Measurements from ENCODE around the gene TBATA. TPM values are rescaled to one million over a fixed set of nuclear protein-coding genes. Genes with fewer than 3 reads are reported as not detected.
A peak's percentile ranks its signal among the peaks of the same experiment; 100 is the strongest.

The TBATA gene
- total RNA-seq, 1 donor from 2014 or later: not detected

DNA sequence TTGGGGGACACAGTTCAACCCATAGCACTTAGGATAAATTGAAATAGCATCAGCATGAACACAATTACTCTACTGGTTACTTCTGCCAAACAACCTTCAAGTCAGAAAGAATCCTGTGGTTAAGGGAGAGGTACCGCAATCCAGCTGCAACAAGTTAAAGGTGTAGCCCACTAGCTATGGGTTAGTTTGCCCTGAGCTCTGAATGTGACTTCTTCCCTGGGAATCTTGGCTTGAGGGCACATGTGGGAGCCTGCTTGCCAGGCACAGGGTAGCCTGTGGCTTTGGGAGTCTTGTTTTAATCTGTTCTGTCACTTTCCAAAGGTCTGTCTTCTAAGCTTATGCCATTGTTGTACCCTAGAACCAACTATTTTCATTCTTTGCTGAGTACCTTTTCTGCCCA lies 21.7 kb upstream of the TBATA start:
- Mint-ChIP-seq H3K27ac (no peak overlapping the region), H3K4me1 (ENCODE audit: unreplicated experiment) (no peaks in the 10 kb centered on the region), H3K27me3 (peaks cover 7% of the 10 kb centered on the region), H3K4me3 (no peak overlapping the region), H3K36me3 (no peaks in the 10 kb centered on the region), H3K9me3 (no peaks in the 10 kb centered on the region)
- TF ChIP-seq, protein P1, sequence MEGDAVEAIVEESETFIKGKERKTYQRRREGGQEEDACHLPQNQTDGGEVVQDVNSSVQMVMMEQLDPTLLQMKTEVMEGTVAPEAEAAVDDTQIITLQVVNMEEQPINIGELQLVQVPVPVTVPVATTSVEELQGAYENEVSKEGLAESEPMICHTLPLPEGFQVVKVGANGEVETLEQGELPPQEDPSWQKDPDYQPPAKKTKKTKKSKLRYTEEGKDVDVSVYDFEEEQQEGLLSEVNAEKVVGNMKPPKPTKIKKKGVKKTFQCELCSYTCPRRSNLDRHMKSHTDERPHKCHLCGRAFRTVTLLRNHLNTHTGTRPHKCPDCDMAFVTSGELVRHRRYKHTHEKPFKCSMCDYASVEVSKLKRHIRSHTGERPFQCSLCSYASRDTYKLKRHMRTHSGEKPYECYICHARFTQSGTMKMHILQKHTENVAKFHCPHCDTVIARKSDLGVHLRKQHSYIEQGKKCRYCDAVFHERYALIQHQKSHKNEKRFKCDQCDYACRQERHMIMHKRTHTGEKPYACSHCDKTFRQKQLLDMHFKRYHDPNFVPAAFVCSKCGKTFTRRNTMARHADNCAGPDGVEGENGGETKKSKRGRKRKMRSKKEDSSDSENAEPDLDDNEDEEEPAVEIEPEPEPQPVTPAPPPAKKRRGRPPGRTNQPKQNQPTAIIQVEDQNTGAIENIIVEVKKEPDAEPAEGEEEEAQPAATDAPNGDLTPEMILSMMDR (conservative IDR thresholded peaks at IDR 0.05): no peak
- DNase-seq (ENCODE audit: extremely low spot score, unreplicated experiment): no peak

DNA sequence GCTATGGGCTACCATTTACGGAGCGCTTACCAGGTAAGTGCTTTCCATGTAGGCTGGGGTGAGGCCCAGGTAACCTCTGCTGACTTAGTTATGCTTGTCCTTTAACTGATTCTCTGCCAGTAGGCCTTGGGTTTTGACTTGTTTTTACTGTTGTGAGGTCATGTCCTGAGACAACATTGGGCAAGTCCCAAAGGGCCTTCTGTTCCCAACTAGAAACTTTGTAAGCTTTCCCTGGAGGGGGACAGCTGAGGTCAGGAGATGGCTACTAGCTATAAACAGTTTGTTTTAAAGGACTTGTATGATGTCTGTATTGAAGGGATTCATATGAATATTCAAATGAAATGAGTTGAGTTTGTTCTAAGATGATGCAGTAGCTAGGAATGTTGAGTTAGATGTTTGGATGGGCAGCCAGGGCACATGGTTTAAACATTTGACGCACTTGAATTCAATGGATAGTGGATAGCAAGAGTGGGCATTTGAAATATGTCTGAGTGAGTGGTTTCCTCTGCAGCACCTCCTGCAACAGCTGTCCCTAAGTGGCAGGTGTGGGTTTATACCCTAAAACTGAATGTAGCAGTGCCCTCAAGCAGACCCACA lies 20.5 kb upstream of the TBATA start:
- no peak for DNase-seq (ENCODE audit: extremely low spot score, unreplicated experiment)
- Mint-ChIP-seq H3K36me3 (no peaks in the 10 kb centered on the region), H3K4me3 (no peak overlapping the region), H3K9me3 (no peaks in the 10 kb centered on the region), H3K27me3 (peaks cover 7% of the 10 kb centered on the region), H3K4me1 (ENCODE audit: unreplicated experiment) (no peaks in the 10 kb centered on the region), H3K27ac (no peak overlapping the region)
- TF ChIP-seq, protein P1 (conservative IDR thresholded peaks at IDR 0.05): no peak

DNA sequence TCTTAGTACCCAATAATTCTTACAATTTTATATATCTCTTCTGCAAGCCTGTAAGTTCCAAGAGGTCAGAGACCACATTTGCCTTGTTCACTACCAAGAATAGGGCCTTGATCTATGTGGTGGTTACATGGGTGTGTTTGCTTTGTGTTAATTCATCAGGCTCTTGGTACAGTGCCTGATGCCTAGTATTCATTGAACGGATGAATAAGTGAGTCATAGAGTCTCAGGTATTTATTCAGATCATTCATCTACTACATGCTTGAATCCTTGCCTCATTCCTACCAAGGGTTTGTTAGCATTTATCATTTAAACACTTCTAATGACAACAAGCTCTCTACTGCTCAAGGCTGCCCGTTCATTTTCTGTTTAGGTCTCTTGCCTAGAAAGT lies 19.2 kb upstream of the TBATA start:
- DNase-seq (ENCODE audit: extremely low spot score, unreplicated experiment): no peak
- Mint-ChIP-seq H3K4me1 (ENCODE audit: unreplicated experiment) (no peaks in the 10 kb centered on the region), H3K27me3 (peaks cover 10% of the 10 kb centered on the region), H3K36me3 (no peaks in the 10 kb centered on the region), H3K9me3 (no peaks in the 10 kb centered on the region), H3K4me3 (peak overlapping the region; percentile 65), H3K27ac (peak overlapping the region; percentile 90)
- TF ChIP-seq, protein P1 (conservative IDR thresholded peaks at IDR 0.05): no peak

DNA sequence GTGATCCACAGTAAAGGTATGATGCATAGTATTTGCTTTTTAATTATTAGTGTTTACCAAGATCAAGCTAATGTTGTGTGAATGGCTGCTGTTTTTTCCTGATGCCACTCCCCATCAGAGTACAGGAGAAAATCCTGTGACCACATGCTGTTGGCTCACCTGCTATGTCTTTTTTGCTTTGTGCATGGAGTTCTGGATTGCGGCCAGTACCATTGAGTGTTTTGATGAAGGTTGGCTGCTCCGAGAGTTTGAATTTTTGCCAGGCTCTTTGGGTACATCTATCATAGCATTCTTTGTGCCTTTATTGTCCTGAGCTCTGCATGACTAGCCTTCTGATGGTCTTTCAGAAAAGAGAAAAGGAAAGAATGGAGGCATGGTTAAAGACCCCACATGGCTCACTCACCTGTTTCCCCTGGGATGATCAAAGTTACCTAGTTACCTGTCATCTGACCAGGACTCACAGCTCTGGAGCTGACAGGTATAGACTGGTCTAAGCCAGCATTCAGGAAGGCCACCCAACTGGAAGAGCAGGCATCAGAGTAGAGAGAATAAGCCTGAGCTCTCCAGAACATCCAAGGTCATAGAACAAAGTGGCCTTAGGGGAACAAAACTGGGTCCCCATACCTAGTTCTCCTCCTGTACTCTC lies 18.7 kb upstream of the TBATA start:
- TF ChIP-seq, protein P1 (conservative IDR thresholded peaks at IDR 0.05): no peak

DNA sequence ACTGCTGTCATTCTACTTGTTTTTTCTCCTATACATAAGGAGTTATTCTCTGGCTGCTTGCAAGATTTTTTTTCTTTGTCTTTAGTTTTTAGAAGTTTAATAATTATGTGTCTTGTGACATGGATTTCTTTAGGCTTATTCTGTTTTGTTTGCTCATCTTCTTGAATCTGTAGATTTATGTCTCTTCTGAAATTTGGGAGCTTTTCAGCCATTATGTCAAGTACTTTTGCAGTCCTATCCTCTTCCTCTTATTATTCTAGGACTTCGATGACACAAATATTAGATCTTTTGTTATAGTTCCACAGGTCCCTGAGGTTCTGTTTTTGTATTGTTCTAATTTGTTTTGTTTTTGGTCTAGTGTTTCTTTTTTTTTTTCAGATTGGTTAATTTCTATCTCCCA lies 16.7 kb upstream of the TBATA start:
- TF ChIP-seq, protein P1 (conservative IDR thresholded peaks at IDR 0.05): no peak
- no peaks in the 10 kb centered on the region for H3K9me3 Mint-ChIP-seq
- no peak overlapping the region for H3K4me3 Mint-ChIP-seq
- H3K4me1 Mint-ChIP-seq (ENCODE audit: unreplicated experiment): no peaks in the 10 kb centered on the region
- H3K27me3 Mint-ChIP-seq: peaks cover 14% of the 10 kb centered on the region
- no peak overlapping the region for H3K27ac Mint-ChIP-seq
- no peaks in the 10 kb centered on the region for H3K36me3 Mint-ChIP-seq
- DNase-seq (ENCODE audit: extremely low spot score, unreplicated experiment): no peak

More for the DNA sequence above, 18.7 kb upstream of the TBATA start:
- Mint-ChIP-seq H3K27me3 (peaks cover 14% of the 10 kb centered on the region), H3K4me1 (ENCODE audit: unreplicated experiment) (no peaks in the 10 kb centered on the region), H3K9me3 (no peaks in the 10 kb centered on the region), H3K36me3 (no peaks in the 10 kb centered on the region), H3K27ac (peak overlapping the region; percentile 90), H3K4me3 (peak overlapping the region; percentile 65)
- no peak for DNase-seq (ENCODE audit: extremely low spot score, unreplicated experiment)

Measured in type B pancreatic cell (in vitro differentiated cells).